Panc1 (cell line): ENCODE data around the gene ROR1. TPM values are rescaled to one million over a fixed set of nuclear protein-coding genes. Genes with fewer than 3 reads are reported as not detected.
A peak's percentile ranks its signal among the peaks of the same experiment; 100 is the strongest.

Experiments
- ATAC-seq: fragments of 200-7000 bp; cut with Tn5 transposase; 2 replicates; pipeline ENCODE4 v1.9.1; 2020; ENCODE audit warnings: mild to moderate bottlenecking, moderate library complexity
- BruUV-seq: library from RNA; stranded (reverse); fragments of 400-500 nt; replicated peaks from 2 replicates; lab custom pipeline; 2021; lab: Mats Ljungman, UMichigan
- CTCF ChIA-PET: fragments of 300-600 bp; sonication (Branson Sonifier 250); formaldehyde crosslinking; loops from one replicate; lab custom pipeline; 2022; ENCODE audit warnings: antibody characterized with exemption; lab: Charles Lee
- POLR2A ChIA-PET: fragments of 300-600 bp; sonication (Branson Sonifier 250); formaldehyde crosslinking; loops from one replicate; lab custom pipeline; 2022; ENCODE audit warnings: antibody characterized with exemption; lab: Charles Lee
- DNase-seq: peaks from one replicate; pipeline ENCODE4 v3.0.0-alpha.2; 2010; ENCODE audit warnings: low read depth, low spot score
- H3K27ac ChIP-seq: 2 replicates; pipeline ENCODE4 v1.5.1; 2011; ENCODE audit warnings: mild to moderate bottlenecking, low read length, inconsistent platforms
- H3K27me3 ChIP-seq: fragments of 200-500 bp; sonication (Bioruptor generic); 2 replicates; pipeline ENCODE4 v1.6.0; 2014; ENCODE audit warnings: low read length, inconsistent platforms; ENCODE audit not compliant: control insufficient read depth, insufficient read depth
- H3K36me3 ChIP-seq: fragments of 200-500 bp; sonication (Bioruptor generic); 2 replicates; pipeline ENCODE4 v1.5.1; 2014; ENCODE audit warnings: inconsistent platforms, mild to moderate bottlenecking, low read length, moderate library complexity; ENCODE audit not compliant: control insufficient read depth, insufficient read depth
- H3K4me1 ChIP-seq: 2 replicates; pipeline ENCODE4 v1.5.1; 2011; ENCODE audit warnings: inconsistent platforms, mild to moderate bottlenecking, low read length, moderate library complexity; ENCODE audit not compliant: control insufficient read depth, insufficient read depth
- H3K4me3 ChIP-seq, 2 experiments: 2 replicates each; pipeline ENCODE4 v1.5.1; 2011 to 2012; ENCODE audit warnings: low read depth in 2 of 2, low read length in 2 of 2, mild to moderate bottlenecking in 2 of 2, inconsistent platforms in 1 of 2, moderate library complexity in 1 of 2
- H3K9me3 ChIP-seq: fragments of 200-500 bp; sonication (Bioruptor generic); 2 replicates; pipeline ENCODE4 v1.5.1; 2014; ENCODE audit warnings: low read depth, mild to moderate bottlenecking, inconsistent platforms, low read length, moderate library complexity; ENCODE audit not compliant: control insufficient read depth, insufficient read depth
- CTCF ChIP-seq: fragments of 450-650 bp; IDR thresholded peaks from 2 replicates; pipeline ENCODE4 v1.5.1; 2017; ENCODE audit warnings: mild to moderate bottlenecking
- POLR2AphosphoS5 ChIP-seq: IDR thresholded peaks from 2 replicates; pipeline ENCODE4 v1.6.1; 2012; ENCODE audit warnings: mild to moderate bottlenecking, low read depth, low read length, moderate library complexity
- REST ChIP-seq, 2 experiments: IDR thresholded peaks; 2 replicates each; pipeline ENCODE4 v1.6.1; 2011 to 2012; ENCODE audit warnings: low read depth in 2 of 2, control low read depth in 1 of 2, low read length in 1 of 2, mild to moderate bottlenecking in 1 of 2, moderate library complexity in 1 of 2; ENCODE audit not compliant: insufficient read depth in 1 of 2
- SIN3A ChIP-seq: IDR thresholded peaks from 2 replicates; pipeline ENCODE4 v1.6.1; 2012; ENCODE audit warnings: low read depth, mild to moderate bottlenecking, low read length, moderate library complexity, borderline replicate concordance; ENCODE audit not compliant: insufficient read depth
- TCF7L2 ChIP-seq: IDR thresholded peaks from 2 replicates; pipeline ENCODE4 v1.6.1; 2011; ENCODE audit warnings: mild to moderate bottlenecking, low read depth, low read length, inconsistent platforms
- in situ Hi-C: cut with HindIII; loops from 2 replicates; pipeline ENCODE4 v1.10.0; 2016; ENCODE audit warnings: low sequenced_read_pairs, low pct_unique_long_range_greater_than_20kb
- intact Hi-C: fragments of 100-400 bp; cut with micrococcal nuclease; formaldehyde crosslinking; loops from one replicate; pipeline ENCODE4 v1.10.0; 2022; ENCODE audit not compliant: unreplicated experiment
- total RNA-seq: library from RNA; stranded (reverse); gene quantifications from one replicate; pipeline ENCODE4 v1.2.1, GENCODE V29; 2021; ENCODE audit not compliant: unreplicated experiment

The ROR1 gene
- total RNA-seq, 1 experiment from 2014 or later = 19.3 TPM

GRCh38 chr1:63935553-63935952 lies 161.7 kb downstream of the ROR1 start:
- in situ Hi-C loops = no loop called here
- intact Hi-C loops = loop anchor here (10.0 kb wide), 1 partner anchor 309 kb away; no protein-coding TSS in a partner anchor
- H3K27me3 ChIP-seq = no peaks in the 10 kb centered on the region
- BruUV-seq = no TSS peak
- H3K36me3 ChIP-seq = no peaks in the 10 kb centered on the region
- TF ChIP-seq CTCF (peak; percentile 20; the same call in 1 of the 2 replicates), SIN3A (no peak)
- H3K4me3 ChIP-seq = no peak overlapping the region
- H3K27ac ChIP-seq = no peak overlapping the region
- ATAC-seq = no peak
- H3K9me3 ChIP-seq = no peaks in the 10 kb centered on the region
- peaks cover 10% of the 10 kb centered on the region; the same call in 1 of the 2 replicates for H3K4me1 ChIP-seq
- ChIA-PET POLR2A (no interaction called here), CTCF (interaction anchor here (0.5 to 0.9 kb wide), 4 partner anchors 92 to 244 kb away, joined by 3 to 6 read pairs (median 4); no protein-coding TSS in a partner anchor)
- no peak for DNase-seq

- ChIA-PET POLR2A (interaction anchor here (0.5 to 0.7 kb wide), 2 partner anchors 234 to 251 kb away, joined by 3 read pairs; no protein-coding TSS in a partner anchor), CTCF (interaction anchor here (0.9 kb wide), 1 partner anchor 245 kb away, joined by 6 read pairs; no protein-coding TSS in a partner anchor)
- BruUV-seq = no TSS peak
- TF ChIP-seq TCF7L2 (no peak), CTCF (no peak), REST (IDR thresholded peaks at IDR 0.05; ENCODE audit: insufficient read depth in 1 of 2, low read depth in 2 of 2, low read length in 1 of 2) (no peak), SIN3A (no peak), POLR2AphosphoS5 (no peak)
- H3K4me1 ChIP-seq = peaks cover 10% of the 10 kb centered on the region; the same call in 1 of the 2 replicates
- intact Hi-C loops (loop anchor here (10.0 kb wide), 1 partner anchor 309 kb away; no protein-coding TSS in a partner anchor), in situ Hi-C loops (no loop called here)
- no peaks in the 10 kb centered on the region for H3K27me3 ChIP-seq
- DNase-seq (no peak), ATAC-seq (no peak)
- H3K9me3 ChIP-seq = no peaks in the 10 kb centered on the region
- no peak overlapping the region for H3K4me3 ChIP-seq
- no peak overlapping the region for H3K27ac ChIP-seq
- H3K36me3 ChIP-seq = no peaks in the 10 kb centered on the region
Measured at GRCh38 chr1:63936276-63936675, 162.5 kb downstream of the ROR1 start.
